Effector memory CD4-positive, alpha-beta T cell (primary cell): Measurements from ENCODE around the gene SIVA1.
A peak's percentile ranks its signal among the peaks of the same experiment; 100 is the strongest.

Experiments
- DNase-seq, 3 donors: peaks; one replicate each; pipeline ENCODE4 v3.0.0-alpha.2; 2020
- H3K27ac ChIP-seq: 2 replicates; pipeline ENCODE4 v1.7.0; 2013; ENCODE audit warnings: mild to moderate bottlenecking, low read length, moderate library complexity; ENCODE audit not compliant: insufficient read depth, poor library complexity, severe bottlenecking
- H3K27me3 ChIP-seq: replicated peaks from 2 replicates; pipeline ENCODE4 v1.7.0; 2013; ENCODE audit warnings: mild to moderate bottlenecking, low read length; ENCODE audit not compliant: insufficient read depth, control insufficient read depth, poor library complexity, severe bottlenecking
- H3K36me3 ChIP-seq: 2 replicates; pipeline ENCODE4 v1.7.0; 2013; ENCODE audit warnings: mild to moderate bottlenecking, low read length, moderate library complexity; ENCODE audit not compliant: control insufficient read depth, insufficient read depth
- H3K4me1 ChIP-seq: 2 replicates; pipeline ENCODE4 v1.7.0; 2013; ENCODE audit warnings: low read length, mild to moderate bottlenecking; ENCODE audit not compliant: control insufficient read depth, insufficient read depth, poor library complexity, severe bottlenecking
- H3K4me3 ChIP-seq: 2 replicates; pipeline ENCODE4 v1.7.0; 2013; ENCODE audit warnings: low read length, low read depth, mild to moderate bottlenecking; ENCODE audit not compliant: insufficient read depth, poor library complexity, severe bottlenecking
- H3K9me3 ChIP-seq: 2 replicates; pipeline ENCODE4 v1.7.0; 2013; ENCODE audit warnings: mild to moderate bottlenecking, low read length, moderate library complexity; ENCODE audit not compliant: control insufficient read depth

Gene SIVA1

DNA sequence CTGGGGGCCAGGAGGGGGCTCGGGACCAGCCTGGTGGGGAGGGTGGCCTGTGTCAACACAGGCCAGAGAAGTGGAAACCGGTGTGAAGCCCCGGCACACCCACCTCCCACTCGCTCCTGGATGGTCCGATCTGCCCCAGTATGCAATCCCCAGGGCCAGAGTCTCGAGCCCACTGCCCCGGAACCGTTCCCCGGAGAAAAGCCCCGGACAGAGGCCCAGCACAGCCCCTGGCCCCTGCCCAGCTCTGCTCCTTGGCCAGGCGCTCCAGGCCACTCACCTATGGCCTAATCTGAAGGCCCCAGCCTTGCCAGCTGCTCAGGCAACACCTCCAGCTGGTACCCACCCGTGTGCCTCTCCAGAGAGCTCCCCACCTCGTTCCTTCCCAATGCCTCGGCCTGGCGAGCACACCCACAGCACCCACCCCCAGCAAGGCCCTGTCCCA is 24.9 kb downstream of the SIVA1 start:
- peaks cover 19% of the 10 kb centered on the region for H3K36me3 ChIP-seq
- no peaks in the 10 kb centered on the region for H3K4me1 ChIP-seq
- no peak overlapping the region for H3K27ac ChIP-seq
- no peaks in the 10 kb centered on the region for H3K9me3 ChIP-seq
- no peaks in the 10 kb centered on the region for H3K27me3 ChIP-seq
- no peak overlapping the region for H3K4me3 ChIP-seq
- DNase-seq: no peak

DNA sequence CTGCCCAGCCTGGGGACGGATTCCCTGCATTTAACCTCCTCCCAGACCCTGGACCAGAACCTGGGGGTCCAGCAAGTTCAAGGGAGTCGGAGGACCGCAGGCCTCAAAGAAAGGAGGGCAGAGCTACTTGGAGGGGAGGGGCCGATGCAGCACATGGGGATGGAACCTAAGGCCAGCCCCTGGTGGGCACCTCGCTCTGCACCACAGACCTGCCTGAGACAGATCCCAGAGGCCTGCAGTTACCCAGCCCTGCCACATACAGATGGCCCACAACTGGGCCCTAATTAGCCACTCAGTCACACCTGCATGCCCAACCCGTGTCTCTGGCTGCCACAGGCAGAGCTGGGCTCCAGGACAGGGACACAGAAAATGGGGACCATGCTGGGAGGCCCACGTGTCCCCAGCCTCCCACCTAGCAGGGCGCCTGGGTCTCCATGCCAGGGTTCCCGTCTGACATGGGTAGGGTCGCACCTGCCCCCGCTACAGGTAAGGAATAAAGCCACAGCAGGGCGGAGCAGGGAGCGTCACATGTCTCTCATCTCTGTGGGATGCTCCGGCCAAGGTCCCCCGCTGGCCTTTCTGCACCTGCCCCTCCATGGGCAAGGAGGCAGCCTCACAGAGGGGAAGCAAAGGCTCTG is 25.9 kb downstream of the SIVA1 start:
- Histone ChIP-seq H3K4me3 (no peak overlapping the region), H3K9me3 (no peaks in the 10 kb centered on the region), H3K27me3 (no peaks in the 10 kb centered on the region), H3K4me1 (no peaks in the 10 kb centered on the region), H3K27ac (no peak overlapping the region), H3K36me3 (peaks cover 11% of the 10 kb centered on the region)
- DNase-seq: no peak

DNA sequence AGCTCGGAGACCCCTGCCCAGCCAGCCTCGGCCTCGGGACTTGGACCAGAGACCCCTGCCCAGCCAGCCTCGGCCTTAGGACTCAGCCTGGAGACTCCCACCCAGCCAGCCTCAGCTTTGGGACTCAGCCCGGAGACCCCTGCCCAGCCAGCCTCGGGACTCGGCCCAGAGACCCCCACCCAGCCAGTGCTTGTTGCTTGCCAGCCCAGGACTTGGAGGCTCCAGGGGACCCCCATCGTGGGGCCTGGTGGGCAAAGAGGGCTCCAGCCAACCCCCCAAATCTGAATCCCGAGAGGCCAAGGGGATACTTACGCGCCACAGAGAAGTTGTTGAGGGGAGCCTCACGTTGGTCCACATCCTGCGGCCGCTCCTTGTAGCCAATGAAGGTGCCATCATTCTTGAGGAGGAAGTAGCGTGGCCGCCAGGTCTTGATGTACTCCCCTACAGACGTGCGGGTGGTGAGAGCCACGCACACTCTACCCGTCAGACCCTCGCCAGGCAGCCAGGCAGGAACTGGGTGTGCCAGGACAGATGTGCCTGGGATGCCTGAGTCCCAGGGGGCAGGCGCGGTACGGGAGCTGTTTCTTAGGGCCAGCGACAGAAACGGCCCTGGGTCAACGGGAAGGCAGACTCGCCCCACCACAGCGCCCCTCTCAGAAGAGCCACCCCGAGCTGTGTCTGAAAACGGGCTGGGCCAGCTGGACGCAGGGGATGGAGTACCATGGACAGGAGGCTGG is 27.0 kb downstream of the SIVA1 start:
- peaks cover 6% of the 10 kb centered on the region for H3K36me3 ChIP-seq
- no peak for DNase-seq
- no peaks in the 10 kb centered on the region for H3K9me3 ChIP-seq
- no peak overlapping the region for H3K4me3 ChIP-seq
- H3K27ac ChIP-seq: no peak overlapping the region
- H3K27me3 ChIP-seq: no peaks in the 10 kb centered on the region
- no peaks in the 10 kb centered on the region for H3K4me1 ChIP-seq

DNA sequence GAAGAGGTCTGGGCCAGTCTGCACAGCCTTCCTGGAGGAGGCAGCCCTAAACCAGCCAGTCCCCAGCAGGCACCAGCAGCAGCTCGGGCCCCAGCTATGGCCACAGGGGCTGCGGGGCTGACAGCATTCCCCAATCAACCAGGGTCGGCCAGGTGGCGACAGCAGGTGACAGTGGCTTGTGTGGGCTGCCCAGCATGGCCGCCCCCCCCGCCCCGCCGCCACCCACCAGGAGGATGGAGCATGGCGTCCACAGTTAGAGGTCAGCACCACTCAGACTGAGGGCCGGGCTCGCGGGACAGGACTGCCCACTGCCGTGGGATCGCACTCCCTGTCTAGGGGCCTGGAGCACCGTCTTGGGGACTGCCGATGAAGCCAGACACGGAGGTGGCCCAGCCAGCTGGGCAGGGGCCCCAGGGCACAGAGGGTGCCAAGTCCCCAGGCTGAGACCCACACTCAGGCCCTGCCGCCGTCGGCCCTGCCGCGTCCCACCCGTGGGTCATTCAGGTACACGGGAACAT is 27.6 kb downstream of the SIVA1 start:
- Histone ChIP-seq H3K9me3 (no peaks in the 10 kb centered on the region), H3K4me1 (no peaks in the 10 kb centered on the region), H3K36me3 (peaks cover 3% of the 10 kb centered on the region), H3K27ac (no peak overlapping the region), H3K4me3 (no peak overlapping the region), H3K27me3 (no peaks in the 10 kb centered on the region)
- DNase-seq: no peak

DNA sequence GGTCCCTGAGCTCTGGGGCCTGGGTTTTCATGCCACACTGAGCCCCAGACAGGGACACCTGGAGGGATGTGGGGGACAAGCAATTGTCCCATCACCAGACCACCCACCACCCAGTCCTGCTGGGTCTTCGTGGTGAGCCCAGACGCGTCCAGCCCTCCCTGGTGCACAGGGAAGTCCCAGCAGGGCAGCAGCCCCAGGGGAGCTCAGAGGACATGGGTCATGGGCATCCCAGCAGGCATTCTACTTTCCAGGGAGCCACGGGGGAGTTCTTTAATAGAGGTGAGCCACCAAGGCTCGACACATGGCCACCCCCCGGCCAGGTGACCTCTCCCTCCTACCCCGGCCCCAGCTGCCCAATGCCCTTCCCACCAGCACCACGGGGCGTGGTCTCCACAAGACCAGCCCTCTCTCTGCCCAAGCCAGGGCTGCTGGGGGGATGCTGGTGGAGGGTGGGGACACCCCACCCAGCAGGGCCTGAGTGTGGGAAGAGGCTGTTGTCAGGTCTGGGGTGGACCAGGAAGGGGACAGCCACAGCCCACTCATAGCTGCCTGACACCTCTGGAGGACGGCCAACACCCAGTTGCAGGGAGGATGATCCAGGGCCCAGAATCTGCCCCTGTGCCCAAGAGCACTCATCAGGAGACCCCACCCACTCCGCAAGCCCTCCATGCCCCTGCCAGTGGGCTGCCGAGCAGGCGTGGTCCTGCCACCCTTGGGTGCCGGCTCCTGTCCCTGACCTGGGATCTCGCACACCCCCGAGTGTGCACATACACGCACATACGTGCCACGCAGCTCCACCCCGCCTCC is 28.5 kb downstream of the SIVA1 start:
- peaks cover 6% of the 10 kb centered on the region for H3K4me1 ChIP-seq
- H3K27ac ChIP-seq: no peak overlapping the region
- no peaks in the 10 kb centered on the region for H3K27me3 ChIP-seq
- no peak overlapping the region for H3K4me3 ChIP-seq
- no peak for DNase-seq
- H3K9me3 ChIP-seq: no peaks in the 10 kb centered on the region
- peaks cover 3% of the 10 kb centered on the region for H3K36me3 ChIP-seq

DNA sequence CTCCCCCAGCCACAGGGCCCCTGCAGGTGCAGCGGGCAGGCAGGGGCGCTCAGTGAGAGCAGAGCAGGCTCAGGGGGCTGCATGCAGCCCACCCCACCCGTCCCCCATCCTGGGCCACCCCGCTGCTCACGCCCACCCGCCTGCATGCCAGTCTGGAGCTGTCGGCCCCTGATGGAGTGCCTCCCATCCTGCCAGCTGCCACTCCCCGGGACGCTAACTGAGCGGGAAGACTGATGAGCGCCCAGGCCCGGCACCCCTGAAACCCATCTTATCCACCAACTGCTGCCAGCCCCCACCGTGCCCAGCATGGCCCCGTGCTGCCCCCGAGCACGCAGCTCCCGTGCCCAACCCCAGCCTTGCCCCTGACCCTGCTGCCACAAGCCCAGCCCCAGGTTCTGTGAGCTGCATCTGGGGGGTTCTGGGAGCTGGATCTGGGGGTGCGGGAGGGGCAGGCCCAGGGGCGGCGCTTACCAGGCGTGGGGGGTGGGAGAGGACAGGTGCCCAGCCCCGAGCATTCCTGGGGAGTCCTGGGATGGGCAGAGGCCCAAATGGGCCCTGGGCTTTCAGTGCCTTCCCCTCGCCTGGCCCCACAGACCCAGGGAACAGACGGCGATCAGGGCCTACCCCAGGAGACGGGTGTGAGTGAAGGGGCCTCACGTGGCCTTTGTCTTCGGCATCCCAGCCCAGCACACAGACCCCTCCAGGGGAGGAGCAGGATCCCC is 29.3 kb downstream of the SIVA1 start:
- Histone ChIP-seq H3K36me3 (no peaks in the 10 kb centered on the region), H3K4me3 (no peak overlapping the region), H3K9me3 (no peaks in the 10 kb centered on the region), H3K27ac (peak overlapping the region; percentile 4), H3K4me1 (peaks cover 14% of the 10 kb centered on the region), H3K27me3 (no peaks in the 10 kb centered on the region)
- no peak for DNase-seq

DNA sequence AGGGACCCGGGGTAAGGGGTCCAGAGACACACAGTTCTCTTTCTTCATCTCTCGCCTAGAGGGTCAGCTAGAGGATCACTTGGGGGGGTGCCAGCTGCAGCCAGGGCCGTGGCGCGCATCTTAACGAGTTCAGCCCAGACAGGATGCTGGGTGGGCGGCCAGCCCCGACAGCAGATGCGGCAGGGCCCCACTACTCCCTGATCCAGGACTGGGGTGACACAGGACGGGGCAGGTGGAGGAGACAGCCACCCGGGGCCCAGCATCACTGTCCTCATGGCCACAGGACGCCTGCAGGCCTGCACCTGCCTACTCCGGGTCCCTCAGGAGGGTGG is 29.8 kb downstream of the SIVA1 start:
- Histone ChIP-seq H3K27ac (peak overlapping the region; percentile 4), H3K4me3 (no peak overlapping the region), H3K4me1 (peaks cover 19% of the 10 kb centered on the region), H3K36me3 (no peaks in the 10 kb centered on the region), H3K27me3 (no peaks in the 10 kb centered on the region), H3K9me3 (no peaks in the 10 kb centered on the region)
- no peak for DNase-seq

DNA sequence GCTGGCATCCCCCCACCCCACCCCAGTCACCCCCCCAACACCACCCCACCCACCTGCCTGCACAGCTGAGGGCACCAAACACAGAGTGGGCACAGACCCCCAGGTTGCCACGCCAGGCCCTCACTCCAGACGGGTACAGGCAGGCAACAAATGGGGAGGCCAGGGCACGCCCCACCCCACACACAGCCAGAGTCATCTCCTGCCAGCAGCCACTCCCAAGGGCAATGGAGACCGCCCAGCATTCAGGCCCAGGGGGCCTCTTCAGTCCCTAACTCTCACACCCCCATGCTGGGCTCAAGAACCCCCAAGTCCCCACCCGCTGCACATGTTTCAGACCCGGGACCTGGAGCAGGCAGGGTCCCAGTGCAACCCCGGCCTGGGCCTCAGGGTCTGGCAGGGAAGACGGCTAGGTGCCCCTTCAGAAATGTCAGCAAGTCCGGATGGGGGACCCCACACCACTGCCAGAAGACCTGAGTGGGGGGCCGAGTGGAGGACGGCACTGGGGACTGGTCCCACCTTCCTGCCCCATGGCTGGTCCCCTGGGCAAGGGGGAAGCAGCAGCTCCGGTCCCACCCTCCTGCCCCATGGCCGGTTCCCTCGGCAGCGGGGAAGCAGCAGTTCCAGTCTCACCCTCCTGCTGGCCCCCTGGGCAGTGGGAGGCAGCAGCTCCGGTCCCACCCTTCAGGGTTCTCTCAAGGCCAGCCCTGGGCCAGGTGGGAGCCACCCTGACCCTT is 30.7 kb downstream of the SIVA1 start:
- no peaks in the 10 kb centered on the region for H3K36me3 ChIP-seq
- no peak overlapping the region for H3K27ac ChIP-seq
- H3K9me3 ChIP-seq: no peaks in the 10 kb centered on the region
- no peaks in the 10 kb centered on the region for H3K27me3 ChIP-seq
- H3K4me3 ChIP-seq: no peak overlapping the region
- DNase-seq: no peak
- peaks cover 20% of the 10 kb centered on the region for H3K4me1 ChIP-seq

DNA sequence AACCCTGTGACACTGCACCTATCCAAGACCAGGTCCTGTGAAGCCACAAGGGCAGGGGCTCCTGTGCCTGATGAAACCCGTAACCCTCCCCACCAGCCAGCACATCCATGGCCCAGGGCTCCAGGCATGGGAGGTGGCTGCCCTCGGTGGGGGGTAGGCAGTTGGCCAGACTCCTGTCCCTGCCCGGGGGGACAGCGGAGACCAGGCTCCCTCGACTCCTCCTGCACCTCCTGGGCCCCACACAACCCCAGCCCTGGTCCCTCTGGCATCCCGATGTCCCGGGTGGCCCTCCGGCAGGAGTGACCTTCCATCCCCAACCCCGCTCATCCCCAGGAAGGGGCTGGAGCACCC is 31.2 kb downstream of the SIVA1 start:
- H3K27me3 ChIP-seq: no peaks in the 10 kb centered on the region
- no peaks in the 10 kb centered on the region for H3K9me3 ChIP-seq
- H3K36me3 ChIP-seq: peaks cover 1% of the 10 kb centered on the region
- no peak overlapping the region for H3K27ac ChIP-seq
- no peak overlapping the region for H3K4me3 ChIP-seq
- peaks cover 20% of the 10 kb centered on the region for H3K4me1 ChIP-seq
- DNase-seq: no peak
